HEK293 (cell line): ENCODE data around the gene PKP4.

Experiments
- CTCF ChIP-seq: fragments of 450-650 bp; formaldehyde crosslinking; IDR thresholded peaks from 2 replicates; pipeline ENCODE4 v1.5.1; 2016; ENCODE audit warnings: missing biosample characterization, missing genetic modification characterization
- MEIS1 ChIP-seq: sonication (generic); formaldehyde crosslinking; IDR thresholded peaks from 2 replicates; pipeline ENCODE4 v1.8.1; 2022; ENCODE audit warnings: missing genetic modification reagents, mild to moderate bottlenecking, borderline replicate concordance
- ZNF629 ChIP-seq: fragments of 450-650 bp; formaldehyde crosslinking; IDR thresholded peaks from 2 replicates; pipeline ENCODE4 v1.5.1; 2017; ENCODE audit warnings: missing biosample characterization, missing genetic modification characterization
- ZNF768 ChIP-seq: fragments of 450-650 bp; formaldehyde crosslinking; IDR thresholded peaks from 2 replicates; pipeline ENCODE4 v1.5.1; 2018; ENCODE audit warnings: missing biosample characterization, mild to moderate bottlenecking, missing genetic modification characterization

- TF ChIP-seq MEIS1 (CRISPR knock-in tag) (no peak), CTCF (tag by site-specific recombination) (no peak), ZNF629 (tag by site-specific recombination) (no peak), ZNF768 (no peak)
Measured at GRCh38 chr2:158530829-158531228, 74.1 kb downstream of the PKP4 start.
